Spleen (tissue), 11 donors: ENCODE results near the gene SMPDL3A. TPM values are rescaled to one million over a fixed set of nuclear protein-coding genes. Genes with fewer than 3 reads are reported as not detected.

Source experiments
- DNase-seq: peaks from one replicate; pipeline ENCODE4 v3.0.0-alpha.2; 2020
- H3K27ac ChIP-seq, 8 donors: fragments of 200-600 bp; sonication (generic) in 7 of 8; 1 replicate in 4 of 8; 2 replicates in 4 of 8; pipeline versions ENCODE4 v1.5.0 to v1.8.0; 2016 to 2021; ENCODE audit warnings: inconsistent platforms in 4 of 8, mild to moderate bottlenecking in 4 of 8, moderate library complexity in 1 of 8
- H3K27me3 ChIP-seq, 7 donors: fragments of 200-600 bp; sonication (generic) in 6 of 7; replicated peaks in 1 of 7; 1 replicate in 4 of 7; 2 replicates in 3 of 7; pipeline versions ENCODE4 v1.5.0 to v1.8.0; 2016 to 2021; ENCODE audit warnings: inconsistent platforms in 3 of 7, mild to moderate bottlenecking in 1 of 7
- H3K36me3 ChIP-seq, 6 donors: fragments of 200-600 bp; sonication (generic) in 5 of 6; 1 replicate in 4 of 6; 2 replicates in 2 of 6; pipeline versions ENCODE4 v1.5.0 to v1.8.0; 2016 to 2021; ENCODE audit warnings: inconsistent platforms in 2 of 6
- H3K4me1 ChIP-seq, 6 donors: fragments of 200-600 bp; sonication (generic) in 5 of 6; 1 replicate in 3 of 6; 2 replicates in 3 of 6; pipeline versions ENCODE4 v1.5.0 to v1.8.0; 2016 to 2021; ENCODE audit warnings: inconsistent platforms in 3 of 6
- H3K4me3 ChIP-seq, 8 donors: fragments of 200-600 bp; sonication (generic) in 7 of 8; 1 replicate in 4 of 8; 2 replicates in 4 of 8; pipeline versions ENCODE4 v1.5.0 to v1.8.0; 2016 to 2021; ENCODE audit warnings: inconsistent platforms in 4 of 8, mild to moderate bottlenecking in 4 of 8, moderate library complexity in 2 of 8
- H3K9me3 ChIP-seq, 8 donors: fragments of 200-600 bp; sonication (generic) in 7 of 8; 1 replicate in 4 of 8; 2 replicates in 4 of 8; pipeline versions ENCODE4 v1.5.0 to v1.8.0; 2016 to 2021; ENCODE audit warnings: inconsistent platforms in 4 of 8
- CTCF ChIP-seq, 11 experiments: fragments of 200-600 bp in 7 of 11; fragments of 450-650 bp in 4 of 11; sonication (generic) in 4 of 11; IDR thresholded peaks in 8 of 11; conservative IDR thresholded peaks in 3 of 11; 1 replicate in 7 of 11; 2 replicates in 4 of 11; pipeline versions ENCODE4 v1.4.0 to v1.8.0; 2016 to 2021; ENCODE audit warnings: antibody characterized with exemption in 11 of 11, inconsistent platforms in 4 of 11, mild to moderate bottlenecking in 1 of 11
- POLR2A ChIP-seq, 3 donors: fragments of 450-650 bp; IDR thresholded peaks; one replicate each; pipeline ENCODE4 v1.5.1; 2017; ENCODE audit warnings: antibody characterized with exemption in 3 of 3, mild to moderate bottlenecking in 1 of 3
- POLR2AphosphoS5 ChIP-seq, 3 donors: sonication (generic); formaldehyde crosslinking; IDR thresholded peaks; one replicate each; pipeline ENCODE4 v1.5.1; 2017; ENCODE audit warnings: antibody characterized with exemption in 3 of 3
- WGBS, 5 donors: extraction: QIAGEN DNeasy Blood & Tissue Kit in 3 of 5; methylation state at CpG; one replicate each; pipeline versions ENCODE4 v1.1.5 to v1.1.7; 2013 to 2018; 5-methylcytosine and 5-hydroxymethylcytosine counted together
- intact Hi-C: fragments of 100-400 bp; cut with DNase I; formaldehyde crosslinking; loops from one replicate; pipeline ENCODE4 v1.15.0; 2023; ENCODE audit warnings: low total_unique reads
- polyA plus RNA-seq, 3 donors: library from polyadenylated mRNA; stranded (reverse); fragments of 200-250 nt; gene quantifications; one replicate each; pipeline ENCODE4 v1.2.1, GENCODE V29; 2013
- total RNA-seq, 7 donors: library from RNA; depleted of rRNA in 3 of 7; stranded (reverse); fragments of >200 nt in 3 of 7; fragmentation: NEBNext Ultra II Directional in 4 of 7; extraction: Animal tissue kit (Norgen Biotek cat#: 25700) in 4 of 7; gene quantifications; one replicate each; pipeline versions ENCODE4 v1.1.0 to v1.2.1, GENCODE V29; 2016 to 2021
- donor health status: healthy with polysubstance abuse.
- donor health status: DM: no; HTN: no; CAD: no; lungs with moderate emphysema.
- donor health status: DM: no; HTN: no; CAD: no.
- donor health status: Bipolar disorder and iron deficiency.
- donor health status: healthy.
- donor health status: DM: no; HTN: no; CAD: no.
- donor health status: DM: yes; HTN: yes; CAD: no.

SMPDL3A gene
- total and polyA plus RNA-seq, 10 donors = 7.2 to 64.8 (median 34.1) TPM

- H3K4me3 ChIP-seq = no peak overlapping the region
- peaks cover 0 to 23% (median 0%) of the 10 kb centered on the region in 7 donors for H3K27me3 ChIP-seq
- H3K9me3 ChIP-seq = no peaks in the 10 kb centered on the region
- H3K27ac ChIP-seq = no peak overlapping the region
- no peaks in the 10 kb centered on the region for H3K4me1 ChIP-seq
- TF ChIP-seq CTCF (IDR thresholded peaks at IDR 0.05 in 8 of 11, conservative IDR thresholded peaks at IDR 0.05 in 3 of 11) (no peak), POLR2A (IDR thresholded peaks at IDR 0.05) (no peak), POLR2AphosphoS5 (IDR thresholded peaks at IDR 0.05) (no peak)
- DNase-seq = no peak
- no peaks in the 10 kb centered on the region for H3K36me3 ChIP-seq
- intact Hi-C loops = no loop called here
- 85 to 96% (median 91%) methylated on average over 5 of the region's 5 CpGs for WGBS, 5 donors
Observed at GRCh38 chr6:122778302-122778701, 10.8 kb upstream of the SMPDL3A start.

GRCh38 chr6:122778985-122779661 lies 9.9 kb upstream of the SMPDL3A start:
- TF ChIP-seq CTCF (IDR thresholded peaks at IDR 0.05 in 8 of 11, conservative IDR thresholded peaks at IDR 0.05 in 3 of 11) (no peak), POLR2A (IDR thresholded peaks at IDR 0.05) (no peak), POLR2AphosphoS5 (IDR thresholded peaks at IDR 0.05) (no peak)
- no peak for DNase-seq
- WGBS, 5 donors = 56 to 61% (median 59%) methylated on average over 13 of the region's 13 CpGs
- Histone ChIP-seq H3K9me3 (no peaks in the 10 kb centered on the region), H3K4me3 (no peak overlapping the region), H3K27me3 (peaks cover 0 to 23% (median 0%) of the 10 kb centered on the region in 7 donors), H3K36me3 (no peaks in the 10 kb centered on the region), H3K27ac (no peak overlapping the region), H3K4me1 (no peaks in the 10 kb centered on the region)
- intact Hi-C loops = no loop called here

- intact Hi-C loops = no loop called here
- no peak for TF ChIP-seq CTCF (IDR thresholded peaks at IDR 0.05 in 8 of 11, conservative IDR thresholded peaks at IDR 0.05 in 3 of 11)
- TF ChIP-seq POLR2A (IDR thresholded peaks at IDR 0.05) = no peak
- TF ChIP-seq POLR2AphosphoS5 (IDR thresholded peaks at IDR 0.05) = no peak
- Histone ChIP-seq H3K27ac (no peak within 1 kb of the TSS), H3K9me3 (no peaks in the 10 kb centered on the region), H3K4me3 (no peak within 1 kb of the TSS), H3K36me3 (no peaks in the 10 kb centered on the region), H3K27me3 (peaks cover 0 to 23% (median 0%) of the 10 kb centered on the region in 7 donors), H3K4me1 (no peaks in the 10 kb centered on the region)
- WGBS, 5 donors = 64 to 87% (median 73%) methylated on average over 3 of the region's 3 CpGs
- DNase-seq = no peak
Observed at GRCh38 chr6:122779667-122780066, 9.4 kb upstream of the SMPDL3A start, which contains the start of gene FABP7. TSS of gene FABP7 (plus strand) at chr6:122779716. CDS start at chr6:122779795, 79 bp downstream.

GRCh38 chr6:122780114-122780513 lies 8.9 kb upstream of the SMPDL3A start:
- Histone ChIP-seq H3K27ac (no peak overlapping the region), H3K9me3 (no peaks in the 10 kb centered on the region), H3K36me3 (no peaks in the 10 kb centered on the region), H3K4me3 (no peak overlapping the region), H3K4me1 (no peaks in the 10 kb centered on the region), H3K27me3 (peaks cover 0 to 23% (median 0%) of the 10 kb centered on the region in 7 donors)
- DNase-seq = no peak
- WGBS, 5 donors = 40 to 57% (median 45%) methylated on average over 5 of the region's 5 CpGs
- TF ChIP-seq CTCF (IDR thresholded peaks at IDR 0.05 in 8 of 11, conservative IDR thresholded peaks at IDR 0.05 in 3 of 11) = no peak
- TF ChIP-seq POLR2AphosphoS5 (IDR thresholded peaks at IDR 0.05) = no peak
- TF ChIP-seq POLR2A (IDR thresholded peaks at IDR 0.05) = no peak
- intact Hi-C loops = no loop called here
